Measurements from ENCODE around the gene GNAI1. TPM values are rescaled to one million over a fixed set of nuclear protein-coding genes. Genes with fewer than 3 reads are reported as not detected.

GNAI1 gene
- 52.7 and 53.5 TPM in 2 replicates for total RNA-seq

DNA sequence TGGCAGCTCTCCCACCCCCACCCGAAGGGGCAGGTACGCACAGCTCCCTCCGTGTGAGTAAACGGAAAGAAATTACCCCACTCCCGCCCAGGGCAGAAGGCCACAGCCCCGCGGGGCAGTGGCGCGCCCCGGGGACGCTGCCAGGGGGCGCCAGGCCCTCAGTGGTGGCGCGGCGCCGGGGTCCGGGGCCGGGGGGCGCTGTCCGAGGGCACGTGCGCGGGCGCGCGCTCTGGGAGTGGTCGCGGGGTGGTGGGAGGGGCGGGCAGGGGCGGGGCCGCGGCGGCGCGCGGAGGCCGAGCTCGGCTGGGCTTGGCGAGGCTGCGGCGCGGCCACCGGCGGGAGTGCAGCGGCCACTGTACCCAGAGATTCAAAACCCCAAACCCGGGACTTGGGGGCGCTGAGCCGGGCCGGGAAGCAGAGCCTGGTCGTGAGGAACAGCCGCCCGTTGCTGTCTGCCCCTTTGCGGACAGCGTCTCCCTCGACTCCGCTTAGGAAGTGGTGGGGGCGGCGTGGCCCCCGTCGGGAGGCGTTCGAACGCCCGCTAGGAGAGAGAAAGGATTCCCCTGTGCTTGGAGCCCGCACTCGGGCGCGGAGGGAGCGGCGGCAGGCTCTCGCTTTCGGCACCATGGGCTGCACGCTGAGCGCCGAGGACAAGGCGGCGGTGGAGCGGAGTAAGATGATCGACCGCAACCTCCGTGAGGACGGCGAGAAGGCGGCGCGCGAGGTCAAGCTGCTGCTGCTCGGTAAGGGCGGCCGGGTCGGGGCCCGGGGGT is at the start of gene GNAI1:
TSS of gene GNAI1 (plus strand) at position 296 of the 773 bp plus-strand sequence. CDS start at position 626, 330 bp downstream.

All from smooth muscle cell of bladder (primary cell).